GM12878 (cell line): ENCODE results near the gene EPHA4. TPM values are rescaled to one million over a fixed set of nuclear protein-coding genes. Genes with fewer than 3 reads are reported as not detected.

Experiments used
- ATAC-seq: fragments of 200-7000 bp; cut with Tn5 transposase; 3 replicates; pipeline ENCODE4 v1.9.1; 2020; ENCODE audit warnings: mild to moderate bottlenecking, moderate library complexity
- BruUV-seq: library from RNA; stranded (reverse); fragments of 400-500 nt; replicated peaks from 2 replicates; lab custom pipeline; 2021; lab: Mats Ljungman, UMichigan
- CTCF ChIA-PET: fragments of 300-600 bp; sonication (Branson Sonifier 250); formaldehyde crosslinking; extraction: SDS; loops from one replicate; lab custom pipeline; 2021; ENCODE audit warnings: inconsistent platforms; lab: Yijun Ruan, JAX
- POLR2A ChIA-PET: fragments of 350-600 bp; formaldehyde crosslinking; extraction: SDS; loops from one replicate; lab custom pipeline; 2021; ENCODE audit warnings: inconsistent platforms; lab: Charles Lee
- RAD21 ChIA-PET: fragments of 300-600 bp; sonication (Branson Sonifier 250); formaldehyde crosslinking; loops from one replicate; lab custom pipeline; 2023; ENCODE audit warnings: antibody characterized with exemption; ENCODE audit not compliant: unreplicated experiment; lab: Charles Lee
- SMC1A ChIA-PET: fragments of 300-600 bp; sonication (Branson Sonifier 250); formaldehyde crosslinking; loops from one replicate; lab custom pipeline; 2023; ENCODE audit not compliant: unreplicated experiment, uncharacterized antibody; lab: Charles Lee
- DNase-seq: peaks from one replicate; pipeline ENCODE4 v3.0.0-alpha.2; 2011; ENCODE audit warnings: low read depth, low spot score
- FAIRE-seq: peaks from 3 replicates; lab custom pipeline; 2011; peaks lifted over from hg19 to GRCh38; lab: Jason Lieb, UNC
- H2AFZ ChIP-seq: 2 replicates; pipeline ENCODE4 v1.6.0; 2011; ENCODE audit warnings: low read depth, low read length, control low read depth; ENCODE audit not compliant: control insufficient read depth
- H3K27ac ChIP-seq: 2 replicates; pipeline ENCODE4 v1.5.1; 2011; ENCODE audit warnings: control low read depth; ENCODE audit not compliant: control insufficient read depth, insufficient read depth
- H3K27me3 ChIP-seq, 2 experiments: replicated peaks in 1 of 2; 2 replicates each; pipeline versions ENCODE4 v1.6.0 to v1.6.1; 2011; ENCODE audit warnings: low read length in 1 of 2; ENCODE audit not compliant: control insufficient read depth in 2 of 2, insufficient read depth in 2 of 2
- H3K36me3 ChIP-seq, 2 experiments: 2 replicates each; pipeline ENCODE4 v1.5.1; 2011; ENCODE audit warnings: low read length in 1 of 2; ENCODE audit not compliant: control insufficient read depth in 2 of 2, insufficient read depth in 2 of 2
- H3K4me1 ChIP-seq: 2 replicates; pipeline ENCODE4 v1.6.1; 2011; ENCODE audit warnings: mild to moderate bottlenecking, low read length, moderate library complexity, mixed read lengths; ENCODE audit not compliant: control insufficient read depth, insufficient read depth
- H3K4me2 ChIP-seq: 2 replicates; pipeline ENCODE4 v1.6.0; 2011; ENCODE audit warnings: control low read depth; ENCODE audit not compliant: control insufficient read depth, insufficient read depth
- H3K4me3 ChIP-seq: fragments of 200-600 bp; sonication (generic); 2 replicates; pipeline ENCODE4 v1.5.1; 2016
- H3K79me2 ChIP-seq: 2 replicates; pipeline ENCODE4 v1.6.0; 2011; ENCODE audit warnings: low read length; ENCODE audit not compliant: control insufficient read depth, insufficient read depth
- H3K9ac ChIP-seq: 2 replicates; pipeline ENCODE4 v1.8.0; 2011; ENCODE audit warnings: low read length, control low read depth, mixed read lengths; ENCODE audit not compliant: control insufficient read depth, insufficient read depth
- H3K9me3 ChIP-seq: replicated peaks from 3 replicates; pipeline ENCODE4 v1.5.1; 2011; ENCODE audit warnings: mild to moderate bottlenecking, low read length; ENCODE audit not compliant: control insufficient read depth, insufficient read depth
- H4K20me1 ChIP-seq: 2 replicates; pipeline ENCODE4 v1.6.0; 2011; ENCODE audit not compliant: control insufficient read depth, insufficient read depth
- CEBPB ChIP-seq, 2 experiments: fragments of 150-350 bp in 1 of 2; IDR thresholded peaks; 2 replicates each; pipeline ENCODE4 v1.6.1; 2012 to 2014; ENCODE audit warnings: low read depth in 2 of 2, low read length in 2 of 2, borderline replicate concordance in 1 of 2, inconsistent platforms in 1 of 2
- DPF2 ChIP-seq: fragments of 450-650 bp; IDR thresholded peaks from 2 replicates; pipeline ENCODE4 v1.6.1; 2017; ENCODE audit warnings: mild to moderate bottlenecking
- E2F4 ChIP-seq: IDR thresholded peaks from 2 replicates; pipeline ENCODE4 v1.6.1; 2012; ENCODE audit warnings: low read depth, low read length, improper control_type of control experiment
- IKZF1 ChIP-seq: fragments of 450-650 bp; conservative IDR thresholded peaks from 2 replicates; pipeline ENCODE4 v1.6.1; 2017; ENCODE audit warnings: antibody characterized with exemption, mild to moderate bottlenecking
- IRF4 ChIP-seq: IDR thresholded peaks from 2 replicates; pipeline ENCODE4 v1.6.1; 2011; ENCODE audit warnings: low read depth, low read length
- NR2F1 ChIP-seq: fragments of 450-650 bp; conservative IDR thresholded peaks from 2 replicates; pipeline ENCODE4 v1.6.1; 2017; ENCODE audit warnings: mild to moderate bottlenecking
- POU2F2 ChIP-seq: IDR thresholded peaks from 3 replicates; pipeline ENCODE4 v1.6.1; 2011; ENCODE audit warnings: low read depth, mild to moderate bottlenecking, low read length, borderline replicate concordance
- SMC3 ChIP-seq: IDR thresholded peaks from 2 replicates; pipeline ENCODE4 v1.6.1; 2011; ENCODE audit warnings: low read length, improper control_type of control experiment, borderline replicate concordance
- SPI1 ChIP-seq: IDR thresholded peaks from 2 replicates; pipeline ENCODE4 v1.6.1; 2011; ENCODE audit warnings: low read depth, mild to moderate bottlenecking, low read length, moderate library complexity, borderline replicate concordance; ENCODE audit not compliant: insufficient read depth
- SREBF1 ChIP-seq: IDR thresholded peaks from 2 replicates; pipeline ENCODE4 v1.6.1; 2012; ENCODE audit warnings: mild to moderate bottlenecking, low read length
- SUZ12 ChIP-seq: fragments of 200-600 bp; sonication (generic); IDR thresholded peaks from one replicate; pipeline ENCODE4 v1.6.1; 2018; ENCODE audit warnings: antibody characterized with exemption, mild to moderate bottlenecking; ENCODE audit not compliant: unreplicated experiment
- ZNF207 ChIP-seq: fragments of 450-650 bp; IDR thresholded peaks from 2 replicates; pipeline ENCODE4 v1.6.1; 2014; ENCODE audit warnings: antibody characterized with exemption, mild to moderate bottlenecking, borderline replicate concordance
- ZNF24 ChIP-seq: fragments of 450-650 bp; IDR thresholded peaks from 2 replicates; pipeline ENCODE4 v1.6.1; 2017; ENCODE audit warnings: antibody characterized with exemption, mild to moderate bottlenecking
- WGBS: methylation state at CpG from one replicate; pipeline ENCODE4 v1.1.6; 2016; ENCODE audit warnings: low lambda C conversion rate; ENCODE audit not compliant: insufficient replicate concordance, insufficient coverage; ENCODE audit errors: missing lambda C conversion rate; 5-methylcytosine and 5-hydroxymethylcytosine counted together
- in situ Hi-C: fragments of 300-500 bp; cut with MboI; formaldehyde crosslinking; loops from 9 replicates; pipeline ENCODE4 v1.14.3; 2018; ENCODE audit warnings: mixed read lengths
- intact Hi-C: fragments of 100-400 bp; cut with micrococcal nuclease; formaldehyde crosslinking; loops from one replicate; pipeline ENCODE4 v1.14.2; 2022; ENCODE audit not compliant: unreplicated experiment
- polyA plus RNA-seq, 11 experiments: library from polyadenylated mRNA; depleted of rRNA in 4 of 11; unstranded in 6 of 11; stranded (reverse) in 5 of 11; fragments of >200 nt; fragmentation: Nextera tagmentation in 4 of 11; fragmentation: Illumina TruSeq in 1 of 11; extraction: Ambion mirVana in 4 of 11; extraction: Trizol in 1 of 11; gene quantifications; 1 replicate in 1 of 11; 2 replicates in 10 of 11; pipeline versions ENCODE4 v1.2.1 to v1.2.3, GENCODE V29; 2011 to 2016; ENCODE audit warnings: inconsistent platforms in 2 of 11, missing spikeins in 2 of 11, low read depth in 1 of 11
- total RNA-seq, 4 experiments: library from RNA; depleted of rRNA in 3 of 4; stranded (reverse); fragments of >200 nt in 3 of 4; fragmentation: Illumina TruSeq in 1 of 4; extraction: Trizol in 1 of 4; gene quantifications; 2 replicates each; pipeline versions ENCODE4 v1.2.1 to v1.2.3, GENCODE V29; 2013 to 2021
- TF ChIP-seq, protein P1 (sequence below): IDR thresholded peaks from 2 replicates; pipeline ENCODE4 v1.6.1; 2012; ENCODE audit warnings: low read length, inconsistent platforms
- TF ChIP-seq, protein P2 (sequence below): fragments of 450-650 bp; formaldehyde crosslinking; IDR thresholded peaks from 2 replicates; pipeline ENCODE4 v1.4.0; 2022; ENCODE audit warnings: mild to moderate bottlenecking, moderate library complexity
- TF ChIP-seq, protein P3 (sequence below): fragments of 450-650 bp; IDR thresholded peaks from 2 replicates; pipeline ENCODE4 v1.6.1; 2016; ENCODE audit warnings: mild to moderate bottlenecking
- TF ChIP-seq, protein P4 (sequence below), 3 experiments: IDR thresholded peaks in 2 of 3; conservative IDR thresholded peaks in 1 of 3; 2 replicates each; pipeline ENCODE4 v1.5.1; 2011; ENCODE audit warnings: low read depth in 3 of 3, low read length in 3 of 3, mild to moderate bottlenecking in 3 of 3, control low read depth in 2 of 3, moderate library complexity in 2 of 3, inconsistent platforms in 1 of 3, mixed read lengths in 1 of 3; ENCODE audit not compliant: control insufficient read depth in 2 of 3, insufficient read depth in 1 of 3; ENCODE audit errors: extremely low read depth in 1 of 3

The EPHA4 gene
- total and polyA plus RNA-seq, 10 of the 15 experiments (the other 5 are each of a cell fraction or from before 2014, with no cell fraction given), result 0.06 to 1.5 (median 0.33) TPM; not detected in 1

- H3K27ac ChIP-seq, result no peak overlapping the region
- H3K4me3 ChIP-seq, result no peak overlapping the region
- H3K4me2 ChIP-seq, result no peak overlapping the region
- SMC1A ChIA-PET, result no interaction called here
- RAD21 ChIA-PET, result no interaction called here
- BruUV-seq, result no TSS peak
- no peaks in the 10 kb centered on the region for H3K4me1 ChIP-seq
- POLR2A ChIA-PET, result no interaction called here
- no peak overlapping the region for H2AFZ ChIP-seq
- H4K20me1 ChIP-seq, result no peaks in the 10 kb centered on the region
- no peak for TF ChIP-seq NR2F1
- TF ChIP-seq, protein P1, sequence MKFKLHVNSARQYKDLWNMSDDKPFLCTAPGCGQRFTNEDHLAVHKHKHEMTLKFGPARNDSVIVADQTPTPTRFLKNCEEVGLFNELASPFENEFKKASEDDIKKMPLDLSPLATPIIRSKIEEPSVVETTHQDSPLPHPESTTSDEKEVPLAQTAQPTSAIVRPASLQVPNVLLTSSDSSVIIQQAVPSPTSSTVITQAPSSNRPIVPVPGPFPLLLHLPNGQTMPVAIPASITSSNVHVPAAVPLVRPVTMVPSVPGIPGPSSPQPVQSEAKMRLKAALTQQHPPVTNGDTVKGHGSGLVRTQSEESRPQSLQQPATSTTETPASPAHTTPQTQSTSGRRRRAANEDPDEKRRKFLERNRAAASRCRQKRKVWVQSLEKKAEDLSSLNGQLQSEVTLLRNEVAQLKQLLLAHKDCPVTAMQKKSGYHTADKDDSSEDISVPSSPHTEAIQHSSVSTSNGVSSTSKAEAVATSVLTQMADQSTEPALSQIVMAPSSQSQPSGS, result no peak
- no peak for TF ChIP-seq ZNF24
- no peak for TF ChIP-seq IRF4
- TF ChIP-seq, protein P2, sequence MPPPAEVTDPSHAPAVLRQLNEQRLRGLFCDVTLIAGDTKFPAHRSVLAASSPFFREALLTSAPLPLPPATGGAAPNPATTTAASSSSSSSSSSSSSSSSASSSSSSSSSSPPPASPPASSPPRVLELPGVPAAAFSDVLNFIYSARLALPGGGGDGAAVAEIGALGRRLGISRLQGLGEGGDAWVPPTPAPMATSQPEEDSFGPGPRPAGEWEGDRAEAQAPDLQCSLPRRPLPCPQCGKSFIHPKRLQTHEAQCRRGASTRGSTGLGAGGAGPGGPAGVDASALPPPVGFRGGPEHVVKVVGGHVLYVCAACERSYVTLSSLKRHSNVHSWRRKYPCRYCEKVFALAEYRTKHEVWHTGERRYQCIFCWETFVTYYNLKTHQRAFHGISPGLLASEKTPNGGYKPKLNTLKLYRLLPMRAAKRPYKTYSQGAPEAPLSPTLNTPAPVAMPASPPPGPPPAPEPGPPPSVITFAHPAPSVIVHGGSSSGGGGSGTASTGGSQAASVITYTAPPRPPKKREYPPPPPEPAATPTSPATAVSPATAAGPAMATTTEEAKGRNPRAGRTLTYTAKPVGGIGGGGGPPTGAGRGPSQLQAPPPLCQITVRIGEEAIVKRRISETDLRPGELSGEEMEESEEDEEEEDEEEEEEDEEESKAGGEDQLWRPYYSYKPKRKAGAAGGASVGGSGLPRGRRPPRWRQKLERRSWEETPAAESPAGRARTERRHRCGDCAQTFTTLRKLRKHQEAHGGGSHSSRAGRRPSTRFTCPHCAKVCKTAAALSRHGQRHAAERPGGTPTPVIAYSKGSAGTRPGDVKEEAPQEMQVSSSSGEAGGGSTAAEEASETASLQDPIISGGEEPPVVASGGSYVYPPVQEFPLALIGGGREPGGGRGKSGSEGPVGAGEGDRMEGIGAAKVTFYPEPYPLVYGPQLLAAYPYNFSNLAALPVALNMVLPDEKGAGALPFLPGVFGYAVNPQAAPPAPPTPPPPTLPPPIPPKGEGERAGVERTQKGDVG (CRISPR knock-in tag), result no peak
- no peak for TF ChIP-seq DPF2
- TF ChIP-seq SMC3, result no peak
- TF ChIP-seq SPI1, result no peak
- TF ChIP-seq, protein P3, sequence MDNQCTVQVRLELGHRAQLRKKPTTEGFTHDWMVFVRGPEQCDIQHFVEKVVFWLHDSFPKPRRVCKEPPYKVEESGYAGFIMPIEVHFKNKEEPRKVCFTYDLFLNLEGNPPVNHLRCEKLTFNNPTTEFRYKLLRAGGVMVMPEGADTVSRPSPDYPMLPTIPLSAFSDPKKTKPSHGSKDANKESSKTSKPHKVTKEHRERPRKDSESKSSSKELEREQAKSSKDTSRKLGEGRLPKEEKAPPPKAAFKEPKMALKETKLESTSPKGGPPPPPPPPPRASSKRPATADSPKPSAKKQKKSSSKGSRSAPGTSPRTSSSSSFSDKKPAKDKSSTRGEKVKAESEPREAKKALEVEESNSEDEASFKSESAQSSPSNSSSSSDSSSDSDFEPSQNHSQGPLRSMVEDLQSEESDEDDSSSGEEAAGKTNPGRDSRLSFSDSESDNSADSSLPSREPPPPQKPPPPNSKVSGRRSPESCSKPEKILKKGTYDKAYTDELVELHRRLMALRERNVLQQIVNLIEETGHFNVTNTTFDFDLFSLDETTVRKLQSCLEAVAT, result no peak
- no peak for TF ChIP-seq CEBPB (IDR thresholded peaks at IDR 0.05; ENCODE audit: borderline replicate concordance in 1 of 2, low read depth in 2 of 2, low read length in 2 of 2)
- no peak for TF ChIP-seq ZNF207
- TF ChIP-seq E2F4, result no peak
- TF ChIP-seq POU2F2, result no peak
- no peak for TF ChIP-seq SREBF1
- TF ChIP-seq, protein P4, sequence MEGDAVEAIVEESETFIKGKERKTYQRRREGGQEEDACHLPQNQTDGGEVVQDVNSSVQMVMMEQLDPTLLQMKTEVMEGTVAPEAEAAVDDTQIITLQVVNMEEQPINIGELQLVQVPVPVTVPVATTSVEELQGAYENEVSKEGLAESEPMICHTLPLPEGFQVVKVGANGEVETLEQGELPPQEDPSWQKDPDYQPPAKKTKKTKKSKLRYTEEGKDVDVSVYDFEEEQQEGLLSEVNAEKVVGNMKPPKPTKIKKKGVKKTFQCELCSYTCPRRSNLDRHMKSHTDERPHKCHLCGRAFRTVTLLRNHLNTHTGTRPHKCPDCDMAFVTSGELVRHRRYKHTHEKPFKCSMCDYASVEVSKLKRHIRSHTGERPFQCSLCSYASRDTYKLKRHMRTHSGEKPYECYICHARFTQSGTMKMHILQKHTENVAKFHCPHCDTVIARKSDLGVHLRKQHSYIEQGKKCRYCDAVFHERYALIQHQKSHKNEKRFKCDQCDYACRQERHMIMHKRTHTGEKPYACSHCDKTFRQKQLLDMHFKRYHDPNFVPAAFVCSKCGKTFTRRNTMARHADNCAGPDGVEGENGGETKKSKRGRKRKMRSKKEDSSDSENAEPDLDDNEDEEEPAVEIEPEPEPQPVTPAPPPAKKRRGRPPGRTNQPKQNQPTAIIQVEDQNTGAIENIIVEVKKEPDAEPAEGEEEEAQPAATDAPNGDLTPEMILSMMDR (IDR thresholded peaks at IDR 0.05 in 2 of 3, conservative IDR thresholded peaks at IDR 0.05 in 1 of 3; ENCODE audit: control insufficient read depth in 2 of 3, extremely low read depth in 1 of 3, insufficient read depth in 1 of 3, low read depth in 3 of 3, low read length in 3 of 3), result no peak
- no peak for TF ChIP-seq SUZ12
- TF ChIP-seq IKZF1, result no peak
- intact Hi-C loops (no loop called here), in situ Hi-C loops (no loop called here)
- no peak overlapping the region for H3K9ac ChIP-seq
- no peaks in the 10 kb centered on the region for H3K36me3 ChIP-seq
- 26% methylated on average over 3 of the region's 3 CpGs for WGBS
- CTCF ChIA-PET, result no interaction called here
- no peaks in the 10 kb centered on the region for H3K79me2 ChIP-seq
- H3K27me3 ChIP-seq, result no peaks in the 10 kb centered on the region
- DNase-seq (no peak), FAIRE-seq (no peak), ATAC-seq (no peak)
- H3K9me3 ChIP-seq, result no peaks in the 10 kb centered on the region
Observed at GRCh38 chr2:221608442-221608841, 36.3 kb upstream of the EPHA4 start.
